NB4 (cell line): ENCODE data around the gene THADA.
A peak's percentile ranks its signal among the peaks of the same experiment; 100 is the strongest.
"Not testable (repeated sequence)": the region's sequence is repeated elsewhere in the genome, so short reads cannot be mapped to it uniquely, and the experiment has no call there.

ENCODE experiments used
- DNase-seq: peaks from one replicate; pipeline ENCODE4 v3.0.0; 2010; ENCODE audit warnings: low read depth
- H3K4me3 ChIP-seq: one replicate; pipeline ENCODE4 v1.5.1; 2011; ENCODE audit warnings: mild to moderate bottlenecking, low read depth, low read length, moderate library complexity
- CTCF ChIP-seq: IDR thresholded peaks from one replicate; pipeline ENCODE4 v1.5.1; 2012; ENCODE audit warnings: low read depth, low read length
- MAX ChIP-seq: IDR thresholded peaks from 2 replicates; pipeline ENCODE4 v1.6.1; 2011; ENCODE audit warnings: low read depth, low read length
- MYC ChIP-seq: IDR thresholded peaks from 2 replicates; pipeline ENCODE4 v1.6.1; 2011; ENCODE audit warnings: low read depth, low read length
- POLR2A ChIP-seq: IDR thresholded peaks from 2 replicates; pipeline ENCODE4 v1.6.1; 2011; ENCODE audit warnings: mild to moderate bottlenecking; ENCODE audit not compliant: insufficient read length; ENCODE audit errors: extremely low read depth

THADA gene

GRCh38 chr2:43191947-43192516 lies 403.8 kb downstream of the THADA start:
- TF ChIP-seq MAX (no peak), CTCF (peak; percentile 41)
- H3K4me3 ChIP-seq = no peak overlapping the region
- peak; percentile 60 for DNase-seq

DNA sequence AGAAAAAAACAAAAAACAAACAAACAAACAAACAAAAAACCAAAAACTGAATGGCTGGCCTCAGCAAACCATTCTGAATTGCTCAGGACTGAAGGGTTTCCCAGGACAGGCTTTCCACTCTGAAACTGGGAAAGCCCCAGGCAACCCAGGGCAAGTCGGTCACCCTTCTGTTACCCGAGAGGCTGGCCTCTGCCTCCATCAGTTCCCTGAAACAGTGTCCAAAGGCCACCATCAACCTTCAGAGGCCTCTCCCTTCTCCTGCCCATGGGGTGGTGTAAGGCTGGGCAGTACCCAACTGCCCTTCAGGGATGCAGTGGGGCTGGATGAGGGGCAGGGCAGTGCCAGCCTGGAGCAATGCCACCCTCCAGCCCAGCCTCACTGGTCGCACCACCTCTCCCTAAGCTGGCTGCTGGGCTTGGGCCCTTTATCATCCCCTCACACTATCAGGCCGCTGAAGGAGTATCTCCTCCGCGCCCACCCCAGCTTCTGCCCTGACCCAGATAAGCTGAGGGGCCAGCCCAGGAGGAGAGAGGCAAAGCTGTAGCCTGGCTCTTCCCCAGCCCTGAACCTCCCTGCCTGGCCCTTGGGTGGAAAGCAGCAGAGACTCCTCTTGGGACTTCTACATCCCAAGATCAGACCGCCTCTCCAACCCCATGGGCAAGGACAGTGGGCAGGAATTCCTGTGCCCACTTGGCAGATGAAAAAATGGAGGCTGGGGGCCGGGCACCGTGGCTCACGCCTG lies 405.4 kb downstream of the THADA start:
- TF ChIP-seq CTCF (no peak), POLR2A (no peak), MYC (no peak), MAX (no peak)
- H3K4me3 ChIP-seq = no peak overlapping the region
- no peak for DNase-seq

DNA sequence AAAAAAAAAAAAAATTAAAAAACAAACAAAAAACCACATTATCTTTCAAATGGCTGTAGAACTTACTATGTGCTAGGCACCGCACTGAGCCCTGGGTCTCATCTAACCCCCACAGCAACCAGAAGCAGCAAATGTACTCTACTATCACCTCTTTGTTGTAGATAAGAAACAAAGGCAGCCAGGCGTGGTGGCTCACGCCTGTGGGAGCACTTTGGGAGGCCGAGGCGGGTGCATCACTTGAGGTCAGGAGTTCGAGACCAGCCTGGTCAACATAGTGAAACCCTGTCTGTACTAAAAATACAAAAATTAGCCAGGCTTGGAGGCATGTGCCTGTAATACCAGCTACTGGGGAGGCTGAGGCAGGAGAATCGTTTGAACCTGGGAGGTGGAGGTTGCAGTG lies 406.0 kb downstream of the THADA start:
- DNase-seq, H3K4me3 ChIP-seq: not testable (repeated sequence)

- TF ChIP-seq POLR2A (no peak), MAX (no peak), MYC (no peak), CTCF (no peak)
- no peak for DNase-seq
- H3K4me3 ChIP-seq = no peak overlapping the region
Observed at GRCh38 chr2:43188561-43189386, 407.1 kb downstream of the THADA start.

DNA sequence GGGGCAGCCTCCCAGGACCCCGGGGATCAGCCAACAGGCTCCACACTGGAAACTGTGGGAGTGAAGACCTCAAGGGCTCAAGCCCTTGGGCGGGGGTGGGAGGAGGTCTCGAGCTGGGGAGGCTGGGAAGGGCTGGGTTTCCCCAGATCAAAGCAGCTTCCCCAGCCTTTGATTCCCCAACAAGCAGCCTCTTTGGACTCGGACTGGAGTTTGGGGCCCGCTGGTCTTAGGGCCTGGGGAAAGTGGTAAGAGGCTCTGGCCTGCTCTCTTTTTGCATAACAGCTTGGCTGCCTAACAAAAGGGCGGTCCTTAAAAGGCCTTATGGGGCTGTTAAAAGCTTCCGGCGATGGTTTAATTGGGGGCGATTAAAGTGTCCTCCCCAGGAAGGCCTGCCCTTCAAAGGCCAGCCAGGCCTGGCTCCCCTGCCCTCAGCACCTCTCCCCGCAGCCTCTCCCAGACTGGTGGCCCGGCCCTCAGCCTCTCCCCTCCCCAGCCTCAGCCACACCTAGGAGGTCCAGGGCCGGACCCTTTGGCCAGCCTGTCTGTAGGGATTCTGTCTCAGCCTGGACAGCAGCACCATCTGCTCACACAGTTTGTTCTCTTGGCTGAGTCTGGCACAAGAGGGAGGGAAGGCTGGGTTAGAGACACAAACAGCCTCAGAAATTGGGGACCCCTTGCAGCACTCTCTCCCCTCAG lies 409.0 kb downstream of the THADA start:
- peak; percentile 58 for DNase-seq
- TF ChIP-seq MAX = no peak
- TF ChIP-seq POLR2A = no peak
- no peak for TF ChIP-seq MYC
- TF ChIP-seq CTCF = no peak
- no peak overlapping the region for H3K4me3 ChIP-seq

DNA sequence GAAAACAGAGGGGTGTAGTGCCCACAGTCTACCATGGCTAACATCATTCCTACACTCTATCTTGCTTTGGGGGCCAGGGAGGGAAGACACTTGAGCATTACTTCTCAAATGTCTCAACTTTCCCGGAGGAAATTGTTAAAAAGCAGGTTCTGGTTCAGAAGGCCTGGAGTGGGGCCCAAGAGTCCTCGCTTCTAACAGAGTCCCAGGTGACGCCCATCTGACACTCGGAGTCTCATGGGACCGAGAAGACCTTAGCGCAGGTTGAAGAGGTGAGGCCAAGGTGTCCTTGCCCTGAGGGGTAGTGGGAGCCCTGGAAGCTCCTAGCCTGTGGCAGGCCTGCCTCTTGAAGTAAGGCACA lies 409.5 kb downstream of the THADA start:
- no peak overlapping the region for H3K4me3 ChIP-seq
- no peak for TF ChIP-seq MYC
- DNase-seq = no peak
